Heart left ventricle (tissue), 16 donors: ENCODE results near the gene GNAT1. TPM values are rescaled to one million over a fixed set of nuclear protein-coding genes. Genes with fewer than 3 reads are reported as not detected.
"Not testable (repeated sequence)": the region's sequence is repeated elsewhere in the genome, so short reads cannot be mapped to it uniquely, and the experiment has no call there.

Experiments used
- ATAC-seq, 4 donors: fragments of 200-7000 bp; cut with Tn5 transposase; one replicate each; pipeline ENCODE4 v1.9.1; 2020 to 2022; ENCODE audit warnings: moderate library complexity in 4 of 4, mild to moderate bottlenecking in 3 of 4, moderate number of reproducible peaks in 1 of 4
- DNase-seq, 5 donors: peaks; one replicate each; pipeline ENCODE4 v3.0.0-alpha.2; 2020
- H3K27ac ChIP-seq, 12 donors: fragments of 200-600 bp; sonication (generic) in 4 of 12; one replicate each; pipeline versions ENCODE4 v1.5.0 to v1.8.0; 2016 to 2022; ENCODE audit warnings: mild to moderate bottlenecking in 2 of 12
- H3K27me3 ChIP-seq, 9 donors: fragments of 200-600 bp; sonication (generic) in 2 of 9; one replicate each; pipeline versions ENCODE4 v1.5.1 to v1.8.0; 2016 to 2022; ENCODE audit warnings: mild to moderate bottlenecking in 3 of 9
- H3K36me3 ChIP-seq, 9 donors: fragments of 200-600 bp; sonication (generic) in 2 of 9; one replicate each; pipeline versions ENCODE4 v1.5.0 to v1.8.0; 2018 to 2022; ENCODE audit warnings: mild to moderate bottlenecking in 2 of 9
- H3K4me1 ChIP-seq, 12 donors: fragments of 200-600 bp; sonication (generic) in 4 of 12; one replicate each; pipeline versions ENCODE4 v1.5.0 to v1.8.0; 2016 to 2022; ENCODE audit warnings: mild to moderate bottlenecking in 3 of 12
- H3K4me3 ChIP-seq, 12 donors: fragments of 200-600 bp; sonication (generic) in 4 of 12; one replicate each; pipeline versions ENCODE4 v1.5.0 to v1.8.0; 2017 to 2022; ENCODE audit warnings: mild to moderate bottlenecking in 9 of 12, moderate library complexity in 4 of 12
- H3K9me3 ChIP-seq, 12 donors: fragments of 200-600 bp; sonication (generic) in 4 of 12; one replicate each; pipeline versions ENCODE4 v1.5.0 to v1.8.0; 2016 to 2022; ENCODE audit warnings: mild to moderate bottlenecking in 1 of 12
- CTCF ChIP-seq, 12 donors: fragments of 200-600 bp; sonication (generic) in 4 of 12; IDR thresholded peaks; one replicate each; pipeline versions ENCODE4 v1.5.0 to v1.8.0; 2018 to 2022; ENCODE audit warnings: antibody characterized with exemption in 12 of 12, mild to moderate bottlenecking in 5 of 12
- POLR2A ChIP-seq, 2 donors: fragments of 450-650 bp; IDR thresholded peaks; one replicate each; pipeline ENCODE4 v1.6.1; 2017; ENCODE audit warnings: antibody characterized with exemption in 2 of 2, mild to moderate bottlenecking in 2 of 2, moderate library complexity in 2 of 2
- WGBS, 4 donors: extraction: QIAGEN DNeasy Blood & Tissue Kit in 2 of 4; methylation state at CpG; one replicate each; pipeline versions ENCODE4 v1.1.5 to v1.1.7; 2013 to 2018; 5-methylcytosine and 5-hydroxymethylcytosine counted together
- intact Hi-C, 10 donors: fragments of 100-400 bp; cut with DNase I; formaldehyde crosslinking; loops; one replicate each; pipeline versions ENCODE4 v1.11.1 to v1.14.2; 2022
- polyA plus RNA-seq, 2 donors: library from polyadenylated mRNA; stranded (reverse); fragments of 200-250 nt; gene quantifications; one replicate each; pipeline ENCODE4 v1.2.3, GENCODE V29; 2013
- total RNA-seq, 9 donors: library from RNA; depleted of rRNA in 2 of 9; stranded (reverse); fragments of >200 nt in 2 of 9; fragmentation: NEBNext Ultra II Directional in 3 of 9; extraction: Animal tissue kit (Norgen Biotek cat#: 25700) in 3 of 9; gene quantifications; one replicate each; pipeline versions ENCODE4 v1.1.0 to v1.2.4, GENCODE V29; 2016 to 2023
- donor health status: ischemic (EF 13 %, LVEDD 7.1; RV severe dilation, severe dysfunction).
- donor health status: healthy with polysubstance abuse.
- donor health status: DM: no; HTN: yes; CAD: no.
- donor health status: DM: no; HTN: no; CAD: no.
- donor health status: ischemic (EF 25% LVEDD 6.9; RV normal size, moderate dysfunction).
- donor health status: ischemic (EF 25% LVEDD 5.7; RV mildly dilated, moderate dysfunction).
- donor health status: healthy.
- donor health status: DM: yes; HTN: yes; CAD: no.
- donor health status: ischemic (EF 35%, LVEDD 5.7; RV mildly dilated, moderate dysfunction).
- donor health status: nonischemic (EF 11% LVEDD 7.7; RV severe dilation, severe dysfunction).
- donor health status: DM: yes; HTN: yes; CAD: no.
- donor health status: PGD.
- donor health status: ischemic (EF 29% LVEDD 5.4; RV normal size, mild dysfunction).
- donor health status: nonischemic (EF 23%, LVEDD 6.1; RV moderate dilation, normal function).

GNAT1 gene
- total and polyA plus RNA-seq, 11 donors: 0.40 TPM; not detected in 10

GRCh38 chr3:50208677-50209344 is 17.4 kb downstream of the GNAT1 start:
- TF ChIP-seq POLR2A (IDR thresholded peaks at IDR 0.05) (no peak), CTCF (IDR thresholded peaks at IDR 0.05) (no peak)
- ATAC-seq (no peak), DNase-seq (peak in 2 of 5 donors; percentile 57 to 67)
- Histone ChIP-seq H3K27me3 (peaks cover 0 to 32% (median 13%) of the 10 kb centered on the region in 9 donors), H3K4me1 (peaks cover 0 to 28% (median 12%) of the 10 kb centered on the region in 12 donors), H3K27ac (no peak overlapping the region), H3K4me3 (no peak overlapping the region), H3K36me3 (no peaks in the 10 kb centered on the region), H3K9me3 (no peaks in the 10 kb centered on the region)
- intact Hi-C loops: no loop called here
- WGBS, 4 donors: 66 to 77% (median 73%) methylated on average over 14 of the region's 14 CpGs

DNA sequence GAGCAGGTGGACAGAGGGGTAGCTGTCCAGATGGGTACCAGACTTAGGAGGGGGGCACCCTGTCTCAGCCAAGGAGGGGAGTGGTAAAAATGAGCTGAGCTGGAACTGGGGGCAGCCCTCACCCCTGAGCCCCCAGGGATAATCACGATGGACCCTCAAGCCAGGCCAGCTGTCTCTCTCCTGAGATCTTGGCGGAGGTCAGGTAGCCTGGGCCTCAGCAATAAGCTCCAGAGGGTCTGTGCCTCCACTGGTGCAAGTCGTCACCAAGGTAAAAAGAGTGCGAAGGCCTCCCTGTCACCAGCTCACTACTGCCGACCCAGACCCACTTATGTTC is 18.7 kb downstream of the GNAT1 start:
- WGBS, 4 donors: 86 to 91% (median 89%) methylated on average over 5 of the region's 5 CpGs
- Histone ChIP-seq H3K9me3 (no peaks in the 10 kb centered on the region), H3K36me3 (no peaks in the 10 kb centered on the region), H3K27me3 (peaks cover 0 to 19% (median 6%) of the 10 kb centered on the region in 9 donors), H3K4me3 (no peak overlapping the region), H3K4me1 (peaks cover 0 to 16% (median 7%) of the 10 kb centered on the region in 12 donors), H3K27ac (no peak overlapping the region)
- intact Hi-C loops: no loop called here
- TF ChIP-seq POLR2A (IDR thresholded peaks at IDR 0.05): no peak
- no peak for TF ChIP-seq CTCF (IDR thresholded peaks at IDR 0.05)
- ATAC-seq: no peak
- DNase-seq: no peak

DNA sequence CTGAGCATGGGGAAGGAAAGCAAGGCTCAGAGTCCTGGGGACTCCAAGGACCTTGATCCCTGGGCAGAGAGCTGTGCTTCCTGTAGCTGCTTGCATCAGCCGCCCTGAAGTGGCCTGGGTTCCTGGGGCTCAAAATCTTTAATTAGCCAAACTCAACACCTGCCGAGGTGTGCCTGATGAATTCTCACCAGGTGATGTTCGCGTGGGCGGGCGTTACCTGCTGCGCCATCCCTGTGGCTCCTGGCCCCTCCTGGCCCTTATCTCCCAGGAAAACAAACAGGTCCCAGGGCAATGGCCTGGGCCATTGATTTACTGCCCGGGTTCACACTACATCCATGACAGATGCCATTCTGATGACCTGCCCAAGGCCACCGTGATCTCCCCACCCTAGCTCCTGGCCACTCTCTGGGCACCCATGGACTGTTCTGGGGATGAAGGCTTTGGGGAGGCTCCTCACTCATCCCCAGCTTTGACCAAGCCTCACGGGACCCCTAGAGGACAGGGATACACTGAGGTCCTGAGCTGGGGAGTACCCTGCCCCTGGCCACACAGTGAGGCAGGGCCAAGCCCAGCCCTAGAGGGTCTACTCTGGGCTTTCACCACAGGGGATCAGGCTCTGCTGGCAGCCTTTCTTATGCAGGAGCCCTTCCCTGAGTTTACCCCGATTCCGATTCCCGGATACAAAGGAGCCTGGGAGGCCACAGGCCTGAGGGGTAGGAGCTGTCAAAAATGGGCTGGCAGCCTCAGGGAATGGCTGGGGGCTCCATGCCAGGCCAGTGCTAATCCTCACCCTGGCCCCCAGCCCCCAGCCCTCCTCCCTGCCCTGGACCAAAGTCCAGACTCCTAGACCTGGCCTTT is 19.3 kb downstream of the GNAT1 start:
- no peak for DNase-seq
- no peaks in the 10 kb centered on the region for H3K9me3 ChIP-seq
- TF ChIP-seq POLR2A (IDR thresholded peaks at IDR 0.05): no peak
- no peak for TF ChIP-seq CTCF (IDR thresholded peaks at IDR 0.05)
- H3K4me1 ChIP-seq: peaks cover 0 to 10% (median 2%) of the 10 kb centered on the region in 12 donors
- no peaks in the 10 kb centered on the region for H3K36me3 ChIP-seq
- no peak for ATAC-seq
- H3K27ac ChIP-seq: no peak overlapping the region
- H3K4me3 ChIP-seq: no peak overlapping the region
- intact Hi-C loops: no loop called here
- 89 to 98% (median 92%) methylated on average over 7 to 13 of the region's 13 CpGs for WGBS, 4 donors
- peaks cover 0 to 13% (median 0%) of the 10 kb centered on the region in 9 donors for H3K27me3 ChIP-seq

- ATAC-seq, DNase-seq, H3K9me3 ChIP-seq, H3K4me3 ChIP-seq, H3K27me3 ChIP-seq, intact Hi-C loops, H3K27ac ChIP-seq, H3K36me3 ChIP-seq, H3K4me1 ChIP-seq: not testable (repeated sequence)
- 94 to 99% (median 98%) methylated on average over 5 of the region's 5 CpGs for WGBS, 4 donors
Measured at GRCh38 chr3:50211368-50211717, 19.9 kb downstream of the GNAT1 start.
